Activated gamma-delta T cell treated with anti-CD3 and anti-CD28 coated beads, Interleukin-2, amount 50 U/mL, for 16 hours (primary cell): ENCODE results near the gene SUMO2.

Experiments used
- DNase-seq: peaks from one replicate; pipeline ENCODE4 v3.0.0-alpha.2; 2020; ENCODE audit warnings: low read depth

Gene SUMO2

GRCh38 chr17:75118307-75118706 lies 64.5 kb downstream of the SUMO2 start:
- no peak for DNase-seq

- no peak for DNase-seq
Observed at GRCh38 chr17:75116737-75117136, 66.0 kb downstream of the SUMO2 start.
